SH-SY5Y (cell line): Measurements from ENCODE around the gene RC3H2.

Experiments
- GATA2 ChIP-seq: IDR thresholded peaks from 2 replicates; pipeline ENCODE4 v1.6.1; 2011; ENCODE audit warnings: mild to moderate bottlenecking, low read depth, low read length
- GATA3 ChIP-seq: IDR thresholded peaks from 2 replicates; pipeline ENCODE4 v1.6.1; 2011; ENCODE audit warnings: low read depth, mild to moderate bottlenecking, low read length, moderate library complexity

- TF ChIP-seq GATA3 (no peak), GATA2 (no peak)
Observed at GRCh38 chr9:122951056-122951455, 45.9 kb upstream of the RC3H2 start.
